ENCODE results near the gene AGPS.

GRCh38 chr2:177516824-177517544 is 124.4 kb downstream of the AGPS start:
- TF ChIP-seq CTCF (IDR thresholded peaks at IDR 0.05): no peak
- TF ChIP-seq POLR2A (IDR thresholded peaks at IDR 0.05): no peak
